Astrocyte of the hippocampus (primary cell): ENCODE data around the gene RNLS.
A peak's percentile ranks its signal among the peaks of the same experiment; 100 is the strongest.

ENCODE experiments used
- DNase-seq: peaks from one replicate; pipeline ENCODE4 v3.0.0; 2011; ENCODE audit warnings: low read depth, low spot score

The RNLS gene

DNA sequence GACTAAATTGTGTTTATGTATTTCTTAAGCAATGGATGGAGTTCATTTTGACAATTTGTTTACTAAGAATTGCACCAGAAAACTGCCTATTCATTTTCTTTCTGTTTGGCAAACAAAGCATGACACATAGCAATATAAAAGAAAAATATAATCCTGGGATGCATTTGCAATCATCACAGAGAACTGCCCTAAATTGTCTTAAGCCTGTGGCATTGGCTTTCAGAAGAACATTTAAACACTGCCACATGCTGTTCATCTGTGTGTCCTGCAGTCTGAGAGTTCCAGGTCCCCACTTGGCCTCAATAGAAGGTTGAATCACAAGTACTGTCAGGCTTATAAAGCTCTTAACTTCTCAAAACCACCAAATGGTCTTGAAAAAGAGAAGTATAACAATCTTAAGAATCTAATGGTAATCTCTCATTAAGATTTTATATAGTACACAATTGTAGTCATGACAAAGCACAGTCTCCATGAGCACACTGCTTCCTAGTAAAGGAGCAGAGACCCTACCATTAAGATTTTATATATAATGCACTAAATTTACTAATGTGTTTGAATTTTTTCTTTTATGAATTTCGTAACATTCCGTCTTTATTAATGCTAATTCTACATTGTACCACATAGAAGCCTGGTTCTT, 29.9 kb downstream of the RNLS start:
- DNase-seq, result peak; percentile 82

- no peak for DNase-seq
Observed at GRCh38 chr10:88551246-88551645, 31.9 kb downstream of the RNLS start.

DNA sequence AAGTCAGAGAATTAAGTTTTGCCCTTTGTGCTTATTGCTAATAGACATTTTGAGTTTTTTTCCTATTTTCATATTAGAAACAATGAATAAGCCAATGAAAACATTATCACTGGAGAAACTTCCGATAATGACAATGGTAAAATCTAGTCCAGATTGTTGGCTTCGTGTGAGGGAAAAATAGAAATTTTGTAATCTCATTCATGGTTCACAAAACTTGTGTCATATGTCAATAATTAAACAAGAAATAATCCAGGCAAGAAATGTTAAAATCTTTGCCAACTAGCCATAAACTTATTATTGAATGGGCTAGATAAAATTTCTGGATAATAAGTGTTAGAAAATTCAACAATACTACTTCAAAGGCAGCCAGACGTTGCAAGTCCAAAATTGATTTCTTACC, 36.6 kb downstream of the RNLS start:
- DNase-seq, result no peak

- no peak for DNase-seq
Observed at GRCh38 chr10:88545359-88545758, 37.8 kb downstream of the RNLS start.

DNA sequence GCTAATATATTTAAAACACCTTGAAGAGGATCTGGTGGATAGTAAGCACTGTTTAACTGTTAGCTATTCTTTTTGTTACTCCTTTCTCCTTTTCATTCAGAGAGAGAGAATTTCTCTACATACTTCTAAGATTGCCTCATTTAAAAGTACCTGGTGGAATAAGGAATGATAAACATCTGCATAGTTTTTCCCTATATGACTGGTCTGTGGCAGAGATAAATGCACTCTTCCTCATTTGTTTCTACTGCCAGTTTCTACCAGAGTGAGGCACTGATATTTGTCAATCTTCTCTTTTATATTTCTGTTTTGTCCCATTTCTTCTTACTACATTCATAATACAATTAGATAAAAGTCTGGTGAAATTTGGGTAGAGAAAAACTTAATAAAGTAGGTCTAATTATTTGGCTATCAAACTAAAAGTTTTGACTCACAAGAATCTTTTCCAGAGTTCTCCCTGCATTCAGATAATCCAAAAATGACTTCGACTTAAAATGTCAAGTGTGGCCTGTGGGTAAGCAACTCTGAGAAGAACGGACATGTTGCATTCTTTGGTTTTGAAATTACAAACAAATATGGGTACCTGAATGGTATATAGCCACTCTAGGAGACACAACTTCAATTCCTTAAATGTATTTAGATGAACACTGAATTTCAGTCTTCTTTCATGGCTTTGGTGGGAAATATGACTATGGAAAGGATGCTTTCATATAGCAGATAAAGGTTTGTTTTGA, 38.8 kb downstream of the RNLS start:
- no peak for DNase-seq

DNA sequence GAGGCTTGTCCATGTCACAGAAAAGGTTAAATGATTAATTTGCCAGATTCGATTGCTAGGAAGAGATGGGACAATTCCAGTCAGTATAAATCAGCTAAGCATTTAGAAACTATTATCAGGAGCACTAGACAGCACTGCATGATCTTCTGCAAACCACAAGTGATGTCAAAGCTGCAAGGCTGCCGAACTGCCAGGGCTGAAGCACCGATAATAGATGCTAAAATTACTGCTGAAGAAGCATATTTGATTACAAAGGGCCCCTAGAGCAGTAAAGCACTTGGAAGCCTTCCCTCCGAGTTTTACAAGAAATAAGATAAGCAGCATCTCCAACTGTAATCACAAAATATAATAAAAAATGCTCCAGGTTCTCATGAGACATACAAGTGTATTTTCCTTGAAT, 40.6 kb downstream of the RNLS start:
- no peak for DNase-seq

GRCh38 chr10:88541116-88541626, 41.9 kb downstream of the RNLS start:
- no peak for DNase-seq

DNA sequence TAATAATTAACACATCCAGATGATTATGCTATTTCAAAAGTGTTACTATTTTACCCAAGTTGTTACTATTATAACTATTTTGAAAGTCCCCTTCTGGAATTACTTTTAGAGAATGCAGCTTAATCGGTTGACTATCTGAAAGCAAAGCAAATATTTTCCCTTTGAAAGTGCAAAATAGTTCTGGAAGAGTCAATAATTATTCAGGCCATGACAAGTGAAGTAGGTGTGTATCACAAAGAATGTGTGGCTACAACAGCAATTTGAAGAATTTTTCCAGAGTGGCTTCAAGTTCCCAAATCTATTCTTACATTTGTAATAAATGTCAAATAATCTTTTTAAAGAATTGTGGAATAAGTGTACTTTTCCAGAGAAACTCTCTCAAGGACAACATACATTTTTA, 42.8 kb downstream of the RNLS start:
- DNase-seq, result peak; percentile 53

GRCh38 chr10:88538048-88538447, 45.1 kb downstream of the RNLS start:
- peak; percentile 80 for DNase-seq

DNA sequence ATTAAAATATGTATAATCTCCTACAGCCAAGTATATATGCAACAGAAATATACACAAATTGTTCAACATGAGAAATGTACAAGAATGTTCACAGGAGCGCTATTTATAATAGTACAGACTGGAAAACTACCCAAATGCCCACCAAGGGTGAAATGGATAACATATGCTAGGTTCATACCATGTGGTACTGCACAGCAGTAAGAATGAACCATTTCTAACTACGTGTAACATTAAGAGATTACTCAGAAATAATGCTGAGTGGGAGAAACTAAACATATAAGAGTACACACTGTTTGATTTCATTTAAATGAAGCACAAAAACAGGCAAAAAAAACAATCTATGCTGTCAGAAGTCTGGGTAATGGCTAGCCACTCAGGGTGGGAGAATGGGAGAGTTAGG, 45.8 kb downstream of the RNLS start:
- no peak for DNase-seq

DNA sequence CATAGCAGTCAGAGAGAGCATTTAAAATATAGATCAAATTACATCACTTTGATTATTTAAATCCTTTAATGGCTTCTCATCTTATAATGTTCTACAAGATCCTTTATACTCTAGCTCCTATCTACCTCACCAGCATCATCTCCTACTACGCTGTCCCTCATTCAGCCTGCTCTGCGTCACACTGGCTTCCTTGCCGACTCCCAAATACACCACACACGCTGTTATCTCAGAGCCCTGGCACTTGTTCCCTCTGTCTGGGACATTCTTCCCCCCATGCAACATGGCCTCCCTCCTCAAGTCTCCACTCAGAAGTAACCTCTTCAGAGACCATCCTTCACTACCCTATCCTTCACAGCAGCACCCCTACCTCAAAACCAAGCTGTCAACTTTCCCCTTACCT, 46.7 kb downstream of the RNLS start:
- DNase-seq, result no peak

- no peak for DNase-seq
Observed at GRCh38 chr10:88534072-88534665, 48.9 kb downstream of the RNLS start.

- DNase-seq, result no peak
Observed at GRCh38 chr10:88531392-88532052, 51.6 kb downstream of the RNLS start.

GRCh38 chr10:88530629-88531391, 52.3 kb downstream of the RNLS start:
- DNase-seq, result no peak

- DNase-seq, result no peak
Observed at GRCh38 chr10:88530093-88530492, 53.0 kb downstream of the RNLS start.

DNA sequence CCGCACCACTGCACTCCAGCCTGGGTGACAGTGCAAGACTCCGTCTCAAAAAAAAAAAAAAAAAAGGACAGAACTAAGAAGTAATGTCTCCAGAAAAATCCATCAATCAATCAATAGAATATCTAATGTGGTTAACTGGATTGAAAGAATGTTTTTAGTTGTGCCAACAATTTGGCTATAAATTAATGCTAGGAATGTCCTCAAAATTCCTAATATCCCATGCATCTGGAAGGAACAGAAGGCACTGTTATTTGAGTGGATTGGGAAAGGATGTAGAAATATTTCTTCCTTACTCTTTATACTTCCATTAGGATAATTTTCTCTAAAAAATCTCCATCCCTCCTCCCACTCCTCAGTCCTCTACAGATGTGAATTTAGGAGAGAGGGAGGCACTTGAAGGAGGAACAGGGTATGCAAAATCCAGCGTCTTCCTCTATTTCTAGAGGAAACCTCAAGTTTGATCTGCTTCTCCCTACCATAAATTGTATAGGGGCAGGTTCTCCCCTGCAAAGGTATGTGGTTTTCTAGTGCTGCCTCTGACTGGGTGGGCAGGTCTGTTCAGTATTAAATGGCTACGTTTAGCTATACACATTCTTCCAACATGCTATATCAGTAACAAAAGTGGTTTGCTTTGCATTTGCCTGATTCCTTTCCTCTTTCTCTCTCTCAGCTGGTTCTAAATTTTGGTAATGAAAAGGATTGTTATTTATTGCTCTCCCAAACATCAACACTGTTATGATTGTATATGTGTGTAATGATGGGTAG, 54.1 kb downstream of the RNLS start:
- no peak for DNase-seq

- no peak for DNase-seq
Observed at GRCh38 chr10:88528201-88528600, 54.9 kb downstream of the RNLS start.

- no peak for DNase-seq
Observed at GRCh38 chr10:88527245-88527644, 55.9 kb downstream of the RNLS start.

DNA sequence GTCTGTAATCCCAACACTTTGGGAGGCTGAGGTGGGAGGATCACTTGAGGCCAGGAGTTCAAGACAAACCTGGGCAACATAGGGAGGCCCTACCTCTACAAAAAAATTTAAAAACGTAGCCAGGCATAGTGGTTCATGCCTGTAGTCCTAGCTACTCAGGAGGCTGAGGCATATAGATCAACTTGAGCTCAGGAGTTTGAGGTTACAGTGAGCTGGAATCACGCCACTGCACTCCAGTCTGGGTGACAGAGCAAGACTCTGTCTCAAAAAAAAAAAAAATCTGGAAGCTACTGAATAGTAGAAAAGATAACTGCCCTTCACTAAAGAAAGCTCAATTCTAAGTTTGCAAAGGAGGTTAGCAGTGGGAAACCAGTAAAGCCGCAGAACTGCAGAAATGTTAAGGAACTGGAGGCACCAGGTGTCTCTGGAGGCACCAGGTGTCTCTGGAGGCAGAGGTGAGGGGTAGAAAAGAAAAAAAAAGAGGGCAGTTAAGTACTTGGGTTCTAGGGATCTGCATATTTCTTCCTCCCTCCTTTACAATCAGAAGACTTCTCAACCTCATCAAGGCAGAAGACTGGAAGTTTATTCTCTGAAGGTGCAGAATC, 56.5 kb downstream of the RNLS start:
- peak; percentile 11 for DNase-seq

- DNase-seq, result peak; percentile 82
Observed at GRCh38 chr10:88525371-88526069, 57.6 kb downstream of the RNLS start.
